ENCODE results near the gene BCKDHB.
A peak's percentile ranks its signal among the peaks of the same experiment; 100 is the strongest.

The BCKDHB gene

DNA sequence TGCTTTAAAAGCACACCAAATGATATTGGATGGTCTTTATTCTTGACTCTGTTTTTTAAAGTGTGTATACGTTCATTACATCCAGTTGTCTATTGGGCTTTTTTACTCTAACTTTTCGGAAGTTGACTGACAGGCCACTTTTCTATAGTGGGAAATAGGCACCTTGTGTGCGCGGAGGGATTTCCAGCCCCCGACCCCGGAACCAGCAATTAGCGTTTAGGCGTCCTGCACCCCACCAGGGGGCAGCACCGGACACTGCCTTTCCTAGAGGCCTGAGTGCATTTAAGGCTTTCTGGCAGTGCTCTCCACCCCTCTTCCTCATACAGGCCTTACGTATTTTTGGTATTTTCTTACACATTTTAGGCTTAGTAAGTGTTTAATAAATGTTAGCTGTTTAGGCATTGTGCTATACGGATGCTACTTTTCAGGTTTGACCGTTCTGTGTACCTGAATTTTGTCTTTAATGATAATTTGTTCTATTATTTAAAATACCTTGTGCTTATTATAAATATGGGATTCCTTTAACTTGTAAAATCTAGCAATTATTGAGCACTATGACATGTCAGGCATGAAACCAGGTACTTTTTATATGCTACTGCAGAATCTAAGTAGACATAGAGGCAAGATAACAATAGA is 231.8 kb downstream of the BCKDHB start:
- DNase-seq, result peak; percentile 3 to 11

DNA sequence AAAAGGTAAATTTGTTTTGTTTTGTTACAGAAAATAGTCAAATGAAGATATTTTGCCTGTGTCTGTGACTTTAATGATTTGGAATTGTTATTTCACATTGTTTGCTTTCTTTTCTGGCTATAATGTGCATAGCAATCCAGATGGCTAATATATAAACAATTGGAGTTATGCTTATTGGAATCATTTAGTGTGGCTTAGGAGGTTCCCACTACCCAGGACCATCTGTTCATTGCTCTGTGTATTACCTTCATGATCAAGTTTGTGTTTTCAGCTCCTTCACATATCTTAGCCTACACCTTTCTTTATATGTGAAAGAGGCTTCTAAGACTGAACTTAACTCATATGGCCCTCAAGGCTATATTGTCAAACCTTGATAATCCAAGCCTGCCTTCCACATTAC is 232.9 kb downstream of the BCKDHB start:
- DNase-seq, result no peak

DNA sequence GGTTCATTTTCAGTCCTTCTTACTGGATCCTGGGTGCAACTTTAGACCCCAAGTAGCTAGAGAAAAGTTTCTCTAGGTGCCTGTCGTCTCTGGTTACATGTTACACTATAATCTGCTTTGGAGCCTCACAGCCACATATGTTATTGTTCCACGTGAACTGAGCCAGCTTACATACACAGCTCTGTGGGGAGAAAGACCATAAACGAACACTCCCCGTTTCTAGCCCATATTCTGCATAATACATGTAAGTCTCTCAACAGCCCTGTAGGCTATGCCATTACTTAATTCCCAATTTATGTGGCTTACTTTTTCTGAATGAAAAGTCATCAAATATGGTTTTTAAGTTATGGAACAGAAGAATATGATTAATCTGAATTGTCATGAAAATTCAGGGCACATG is 233.8 kb downstream of the BCKDHB start:
- no peak for DNase-seq

DNA sequence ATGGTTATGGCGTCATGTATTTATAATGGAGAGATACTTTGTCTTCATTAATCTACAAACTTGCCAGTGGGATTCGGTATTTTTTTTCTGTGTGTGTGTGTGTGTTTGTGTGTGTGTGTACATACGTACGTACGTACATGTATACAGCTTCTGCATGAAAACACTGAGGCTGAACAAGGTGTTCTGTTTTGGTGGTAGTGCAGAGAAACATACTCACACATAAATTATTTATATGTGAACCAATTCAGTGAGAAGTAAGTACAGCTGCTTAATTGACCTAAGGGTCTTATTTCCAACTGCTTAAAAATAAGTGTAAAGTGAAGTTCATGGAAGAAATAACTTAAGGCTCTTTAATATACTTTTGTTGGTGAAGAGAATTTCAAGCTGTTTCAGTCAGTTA is 234.2 kb downstream of the BCKDHB start:
- DNase-seq, result no peak

DNA sequence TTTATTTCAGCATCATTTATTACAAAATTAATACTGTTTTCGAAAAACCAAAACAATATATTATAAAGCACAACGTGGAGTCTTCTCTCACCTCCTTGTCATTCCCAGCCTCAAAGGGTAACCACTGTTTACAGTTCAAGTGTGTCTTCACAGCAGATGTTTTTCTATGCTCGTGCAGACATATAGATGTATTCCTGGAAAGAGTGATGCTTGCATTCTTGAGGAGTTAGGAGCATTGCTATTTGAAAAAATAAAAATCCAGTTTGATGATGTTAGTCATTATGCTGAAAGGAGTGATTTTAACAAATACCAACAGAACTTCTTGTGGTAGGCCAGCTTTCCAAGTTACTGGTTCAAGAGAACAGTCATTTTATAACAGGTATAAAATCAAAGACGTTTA is 234.9 kb downstream of the BCKDHB start:
- no peak for DNase-seq

DNA sequence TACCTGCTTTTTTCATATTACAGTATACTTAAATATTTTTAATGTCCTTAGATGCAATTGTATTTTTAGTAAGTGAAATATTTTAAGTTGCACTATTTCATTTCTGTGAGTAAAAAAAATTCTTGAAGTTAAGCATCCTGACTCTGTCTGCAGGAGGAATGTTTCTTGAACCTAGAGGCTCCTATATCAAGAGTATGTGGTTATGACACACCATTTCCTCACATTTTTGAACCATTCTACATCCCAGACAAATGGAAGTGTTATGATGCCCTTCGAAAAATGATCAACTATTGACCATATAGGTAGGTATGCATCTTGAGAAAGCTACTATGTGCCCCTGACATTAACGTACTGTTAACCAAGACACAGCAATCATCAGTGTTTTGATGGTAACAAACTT is 237.0 kb downstream of the BCKDHB start:
- DNase-seq, result no peak

DNA sequence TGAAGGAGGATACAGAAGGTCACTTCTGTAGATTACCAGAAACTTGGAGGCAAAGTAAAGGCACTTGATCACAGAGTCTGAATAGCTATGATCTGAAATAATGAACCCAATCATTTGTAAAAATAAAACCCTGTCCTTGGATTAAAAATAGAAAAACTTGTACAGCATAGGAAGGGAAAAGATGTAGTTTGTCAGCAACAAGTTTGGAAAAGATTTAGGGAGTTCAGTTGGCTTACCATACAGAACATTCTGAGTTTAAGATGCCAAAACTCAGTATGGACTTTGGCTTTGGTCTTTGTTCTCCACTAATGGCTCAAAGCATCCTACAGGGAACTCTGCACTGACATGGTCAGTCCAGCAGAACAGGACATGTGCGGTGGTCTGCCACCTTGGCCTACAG is 240.6 kb downstream of the BCKDHB start:
- no peak for DNase-seq

DNA sequence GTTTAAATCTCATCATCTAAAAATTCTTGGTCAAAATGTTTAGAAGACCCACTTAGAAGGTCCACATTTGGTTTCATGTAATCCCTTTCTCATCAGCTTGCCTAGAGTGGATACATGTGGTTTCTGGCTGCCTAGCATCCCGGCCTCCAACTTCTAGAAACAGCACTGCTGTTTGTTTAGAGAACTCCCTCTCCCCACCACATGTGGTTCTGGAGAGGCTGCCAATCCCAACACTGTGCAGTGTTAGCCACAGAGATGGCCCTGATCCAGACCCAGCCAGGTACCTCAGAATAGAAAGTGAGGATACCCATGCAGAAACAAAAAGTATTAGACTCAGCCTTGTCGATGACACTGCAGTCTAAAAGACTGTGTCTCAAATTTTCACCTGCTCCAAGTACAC is 241.8 kb downstream of the BCKDHB start:
- DNase-seq, result no peak

DNA sequence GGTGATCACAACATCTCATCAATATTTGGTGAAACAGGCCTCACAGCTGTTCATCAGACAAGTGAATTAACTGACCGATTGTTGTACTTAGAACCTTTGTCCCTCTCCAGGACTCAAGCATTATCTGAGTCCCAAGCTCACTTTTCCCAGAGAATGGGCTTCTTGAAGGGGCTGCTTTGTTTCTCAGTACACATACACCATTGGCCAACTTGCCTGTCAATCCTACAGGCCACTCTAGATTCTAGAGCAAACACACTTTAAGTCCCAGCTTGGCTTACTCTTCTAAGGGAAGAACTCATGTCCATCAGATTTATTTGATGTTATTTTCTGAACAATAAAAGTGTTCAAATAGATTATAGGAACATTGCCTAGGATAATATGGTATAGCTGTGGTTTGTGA is 249.5 kb downstream of the BCKDHB start:
- DNase-seq, result no peak

DNA sequence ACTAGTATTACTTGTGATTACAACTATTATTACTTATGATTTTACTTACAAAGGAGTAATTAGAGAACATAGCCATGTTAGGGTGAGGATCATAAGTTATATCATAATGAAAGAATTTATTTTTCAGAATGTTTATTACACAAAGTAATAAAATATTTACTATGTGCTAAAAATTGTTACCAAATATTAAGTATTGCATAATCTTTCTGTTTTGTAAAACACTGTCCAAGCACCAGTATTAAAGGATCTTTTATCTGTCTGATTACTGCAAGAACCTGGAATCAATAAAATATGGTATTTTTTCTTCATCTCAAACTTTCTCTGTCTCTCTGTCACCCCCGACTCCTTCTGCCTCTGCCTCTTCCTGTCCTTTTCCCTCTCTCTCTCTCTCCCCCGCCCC is 250.1 kb downstream of the BCKDHB start:
- no peak for DNase-seq

DNA sequence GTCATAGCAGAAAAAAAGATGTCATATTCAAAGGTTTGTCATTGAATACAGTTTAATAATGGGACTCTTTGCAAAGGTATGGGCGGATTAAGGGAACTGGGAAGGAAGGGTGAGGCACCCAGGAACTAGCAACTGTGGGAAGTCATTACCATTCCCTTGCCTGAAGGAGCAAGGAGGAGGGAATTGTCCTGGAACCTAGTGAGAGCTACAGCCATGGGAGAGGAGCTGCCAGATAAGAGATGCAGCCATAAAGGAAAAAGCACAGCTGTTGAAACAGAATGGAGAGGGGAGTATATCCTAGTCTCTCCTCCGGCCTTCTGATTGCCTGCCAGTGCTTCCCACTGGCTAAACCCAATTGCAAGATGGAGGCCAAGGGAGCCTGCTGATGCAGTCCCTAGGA is 250.6 kb downstream of the BCKDHB start:
- no peak for DNase-seq

DNA sequence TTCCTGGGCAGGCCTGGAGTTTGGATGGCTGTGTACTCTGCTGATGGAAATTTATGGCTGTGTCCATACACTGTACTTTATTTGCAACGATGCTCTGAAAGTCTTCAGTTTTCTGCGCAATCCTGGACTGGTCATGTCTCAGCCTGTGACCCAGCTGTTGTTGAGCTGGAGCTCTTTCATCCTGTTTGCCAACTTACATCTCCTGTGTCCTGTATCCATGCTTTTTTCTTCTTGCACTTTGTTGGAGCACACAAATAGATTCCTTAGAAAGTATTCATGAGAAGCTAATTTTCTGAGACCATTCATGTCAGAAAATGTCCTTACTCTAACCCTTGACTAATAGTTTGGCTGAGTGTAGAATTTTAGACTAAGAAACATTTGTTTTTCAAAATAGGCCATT is 251.2 kb downstream of the BCKDHB start:
- DNase-seq, result no peak

DNA sequence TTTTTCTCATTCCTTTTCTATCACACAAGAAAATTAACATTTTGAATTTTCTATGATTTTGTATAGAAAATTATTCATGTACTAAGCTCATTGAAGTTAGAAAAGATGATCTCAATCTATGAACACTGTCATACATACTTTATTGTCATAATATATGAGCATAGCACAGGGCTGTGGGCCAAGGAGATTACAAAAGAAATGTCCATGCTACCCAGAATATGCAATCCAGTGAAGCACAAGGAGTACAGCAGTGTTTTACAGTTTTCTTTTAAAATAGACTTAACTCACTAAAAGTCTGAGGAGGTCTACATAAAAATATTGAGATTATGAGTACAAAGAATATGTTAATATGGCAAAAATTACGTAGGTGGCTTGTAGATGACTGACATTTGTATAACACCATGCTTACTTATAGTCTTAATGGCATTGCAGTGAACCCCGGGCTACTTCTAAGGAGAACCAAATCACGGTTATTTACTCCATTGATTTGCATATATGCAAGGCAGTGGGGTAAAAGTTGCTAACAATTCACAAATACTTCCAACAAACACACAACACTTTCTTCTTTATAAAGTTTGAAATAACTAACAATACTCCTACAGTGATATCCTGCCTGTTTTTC is 257.1 kb downstream of the BCKDHB start:
- DNase-seq, result no peak

DNA sequence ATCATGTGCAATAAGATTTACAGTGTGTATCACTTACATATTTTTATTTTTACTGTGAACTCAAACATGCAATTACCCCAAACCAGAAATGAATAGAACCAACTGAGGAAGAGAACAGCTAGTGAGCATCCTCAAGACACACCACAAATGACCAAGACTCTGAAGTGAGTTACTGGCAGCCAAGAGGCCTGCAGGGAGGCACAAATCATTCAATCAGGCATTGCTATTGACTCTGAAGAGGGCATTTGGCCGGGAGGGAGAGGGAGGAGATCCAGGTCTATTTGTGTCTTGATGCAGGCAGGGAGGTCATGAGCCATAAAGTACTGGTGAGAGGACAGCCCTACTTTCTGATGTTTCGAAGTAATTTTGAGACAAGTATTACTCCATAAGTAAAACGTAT is 257.7 kb downstream of the BCKDHB start:
- DNase-seq, result no peak

DNA sequence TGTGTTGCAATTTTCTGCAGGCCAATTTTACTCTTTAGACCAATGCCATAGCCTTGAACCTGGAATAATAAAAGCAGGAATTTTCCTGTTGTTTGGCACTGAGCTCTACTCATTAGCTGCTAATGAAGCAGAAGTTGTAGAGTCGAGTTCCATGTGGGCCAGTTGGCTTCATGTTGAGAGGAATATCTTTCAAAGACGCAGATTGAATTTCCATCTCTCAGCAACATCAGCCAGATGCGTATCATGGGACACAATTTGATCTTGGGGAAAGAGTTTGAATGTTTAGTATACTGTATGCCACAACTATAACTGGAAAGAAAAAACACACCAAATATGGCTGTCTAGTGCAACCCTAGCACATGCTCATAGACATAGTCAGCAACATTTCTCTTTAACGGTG is 259.6 kb downstream of the BCKDHB start:
- DNase-seq, result no peak

DNA sequence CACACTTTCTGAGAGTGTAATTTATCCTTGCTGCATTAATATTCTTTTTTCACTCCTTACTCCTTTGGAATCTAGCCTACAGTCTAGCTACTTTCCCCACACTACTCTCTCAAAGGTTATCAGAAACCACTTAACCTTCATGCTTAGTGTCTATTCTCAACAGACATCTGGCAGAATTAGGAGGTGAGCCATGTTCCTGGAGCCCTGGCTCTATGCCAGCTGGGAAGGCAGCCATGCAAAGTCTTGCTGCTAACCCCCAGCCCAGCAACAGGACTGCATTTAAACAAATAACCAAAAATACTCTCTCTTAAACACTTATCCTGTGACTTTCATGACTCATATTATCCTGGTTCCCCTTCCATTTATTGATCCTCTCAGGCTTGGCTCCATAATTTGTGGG is 260.2 kb downstream of the BCKDHB start:
- peak; percentile 11 to 57 for DNase-seq

DNA sequence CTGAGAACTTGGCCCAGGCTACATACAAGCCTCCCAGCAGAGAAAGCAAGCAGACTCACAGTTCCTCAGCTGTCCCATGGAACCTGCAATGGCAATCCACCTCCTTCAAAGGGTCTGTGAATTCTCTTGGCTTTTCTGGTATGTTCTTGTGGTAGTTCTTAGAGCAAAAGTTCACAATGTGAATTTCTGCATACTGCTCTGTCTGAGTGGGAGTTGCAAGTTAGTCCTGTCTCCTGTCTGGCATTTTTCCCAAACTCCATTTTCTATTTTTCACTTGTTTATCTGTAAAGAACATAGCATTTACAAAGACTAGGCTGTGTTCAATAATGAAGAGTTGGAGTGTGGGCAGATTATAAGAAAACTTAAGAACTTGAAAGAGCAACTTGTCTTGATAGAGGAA is 269.9 kb downstream of the BCKDHB start:
- DNase-seq, result no peak

DNA sequence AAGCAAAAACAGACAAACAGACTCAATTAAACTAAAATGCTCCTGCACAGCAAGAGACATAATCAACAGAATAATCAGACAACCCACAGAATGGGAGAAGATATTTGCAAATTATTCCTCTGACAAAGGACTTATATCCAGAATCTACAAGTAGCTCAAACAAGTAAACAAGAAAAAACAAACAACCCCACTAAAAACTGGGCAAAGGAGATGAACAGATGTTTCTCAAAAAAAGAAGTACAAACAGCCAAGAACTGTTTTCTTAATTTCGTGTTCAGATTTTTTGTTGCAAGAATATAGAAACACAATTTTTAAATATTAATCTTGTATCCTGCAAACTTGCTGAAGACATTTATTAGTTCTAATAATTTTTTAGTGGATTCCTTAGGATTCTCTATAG is 274.1 kb downstream of the BCKDHB start:
- no peak for DNase-seq

DNA sequence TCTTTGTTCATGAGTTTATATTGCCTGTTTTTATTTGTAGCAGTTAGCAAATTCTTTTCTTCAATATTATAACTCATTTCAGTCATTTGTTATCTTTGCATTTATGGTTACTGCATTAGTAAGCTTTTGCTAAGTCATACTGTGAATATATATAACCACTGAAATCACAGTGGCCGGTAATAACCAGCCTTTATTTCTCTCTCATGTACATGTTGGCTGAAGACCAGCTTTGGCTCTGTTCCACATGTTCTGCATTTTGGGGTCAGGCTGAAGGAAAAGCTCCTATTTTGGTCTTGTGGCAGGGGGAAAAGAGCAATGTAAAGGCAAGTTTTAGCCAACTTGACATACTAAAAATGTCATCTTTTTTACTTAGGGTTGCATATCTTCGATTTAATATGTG is 276.3 kb downstream of the BCKDHB start:
- peak; percentile 13 to 27 for DNase-seq

DNA sequence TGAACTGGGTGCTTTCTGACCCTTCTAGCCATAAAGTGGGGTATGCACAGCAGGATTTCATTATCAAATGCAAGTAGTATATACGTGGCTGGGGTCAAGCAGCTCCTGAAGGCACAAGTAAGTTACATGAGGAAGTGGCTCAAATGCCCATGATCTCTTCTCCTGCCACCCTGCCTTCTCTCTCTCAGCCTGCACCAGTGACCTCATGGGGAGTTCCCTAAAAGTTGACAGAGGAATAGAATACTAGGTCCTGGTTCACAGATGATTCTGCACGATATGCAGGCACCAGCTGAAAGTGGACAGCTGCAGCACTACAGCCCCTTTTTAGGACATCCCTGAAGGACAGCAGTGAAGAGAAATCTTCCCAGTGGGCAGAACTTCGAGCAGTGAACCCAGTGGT is 282.0 kb downstream of the BCKDHB start:
- DNase-seq, result no peak
